Neural crest cell (in vitro differentiated cells): ENCODE results near the gene RPA4. TPM values are rescaled to one million over a fixed set of nuclear protein-coding genes. Genes with fewer than 3 reads are reported as not detected.

Experiments
- DNase-seq: peaks from one replicate; pipeline ENCODE4 v3.0.0; 2021; ENCODE audit warnings: low read depth, mixed read lengths, low spot score
- H3K27ac Mint-ChIP-seq: one replicate; pipeline ENCODE4 v1.8.0; 2021; ENCODE audit warnings: mild to moderate bottlenecking, mixed read lengths; ENCODE audit not compliant: unreplicated experiment
- H3K27me3 Mint-ChIP-seq: 2 replicates; pipeline ENCODE4 v1.8.0; 2021; ENCODE audit warnings: low read depth, mild to moderate bottlenecking, mixed read lengths
- H3K36me3 Mint-ChIP-seq: 2 replicates; pipeline ENCODE4 v1.8.0; 2021; ENCODE audit warnings: low read depth, mild to moderate bottlenecking, mixed read lengths
- H3K4me1 Mint-ChIP-seq: 2 replicates; pipeline ENCODE4 v1.8.0; 2021; ENCODE audit warnings: mixed read lengths
- H3K4me3 Mint-ChIP-seq: one replicate; pipeline ENCODE4 v1.8.0; 2021; ENCODE audit warnings: mild to moderate bottlenecking, mixed read lengths
- H3K9me3 Mint-ChIP-seq: 2 replicates; pipeline ENCODE4 v1.8.0; 2021; ENCODE audit warnings: mixed read lengths
- CTCF ChIP-seq: fragments of 200-600 bp; sonication (generic); conservative IDR thresholded peaks from 2 replicates; pipeline ENCODE4 v1.5.0; 2021; ENCODE audit warnings: antibody characterized with exemption, mild to moderate bottlenecking
- total RNA-seq: library from RNA; stranded (reverse); gene quantifications from 2 replicates; pipeline ENCODE4 v1.2.1, GENCODE V29; 2021

Gene RPA4
- total RNA-seq, 1 donor from 2014 or later: 0.44 TPM

GRCh38 chrX:96884027-96884426, 319 bp downstream of the RPA4 start:
- Mint-ChIP-seq H3K27ac (no peak overlapping the region), H3K4me1 (peaks cover 8% of the 10 kb centered on the region), H3K4me3 (no peak overlapping the region), H3K36me3 (peaks cover 2% of the 10 kb centered on the region), H3K9me3 (no peaks in the 10 kb centered on the region), H3K27me3 (no peaks in the 10 kb centered on the region)
- no peak for DNase-seq
- no peak for TF ChIP-seq CTCF

- Mint-ChIP-seq H3K27ac (no peak overlapping the region), H3K4me3 (no peak overlapping the region), H3K27me3 (no peaks in the 10 kb centered on the region), H3K36me3 (no peaks in the 10 kb centered on the region), H3K9me3 (no peaks in the 10 kb centered on the region), H3K4me1 (peaks cover 5% of the 10 kb centered on the region)
- no peak for DNase-seq
- TF ChIP-seq CTCF: no peak
These were observed 6.0 kb downstream of the RPA4 start for GRCh38 chrX:96889726-96890125.

DNA sequence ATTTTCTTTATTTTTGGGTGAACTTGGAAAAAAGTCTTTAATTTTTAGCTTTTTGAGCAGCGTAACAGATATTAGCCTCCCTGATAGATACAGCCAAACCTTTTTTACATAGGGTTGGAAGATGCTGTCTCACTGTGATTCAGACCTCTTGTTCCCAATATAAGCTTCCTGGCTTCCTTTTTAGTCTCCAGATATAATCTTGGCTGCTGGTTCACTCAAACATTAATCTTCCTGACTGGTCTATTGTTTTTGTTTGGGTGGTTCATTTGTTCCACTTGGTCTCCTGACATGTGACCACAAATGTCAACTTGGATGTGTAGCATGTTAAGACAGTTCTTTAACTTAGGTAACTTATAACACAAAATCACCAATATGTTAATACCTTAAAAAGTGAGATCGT, 23.0 kb downstream of the RPA4 start:
- H3K9me3 Mint-ChIP-seq: no peaks in the 10 kb centered on the region
- peaks cover 9% of the 10 kb centered on the region for H3K4me1 Mint-ChIP-seq
- H3K4me3 Mint-ChIP-seq: no peak overlapping the region
- H3K27me3 Mint-ChIP-seq: no peaks in the 10 kb centered on the region
- no peak for TF ChIP-seq CTCF
- no peak for DNase-seq
- H3K36me3 Mint-ChIP-seq: no peaks in the 10 kb centered on the region
- H3K27ac Mint-ChIP-seq: no peak overlapping the region

- no peak for TF ChIP-seq CTCF
- H3K27me3 Mint-ChIP-seq: no peaks in the 10 kb centered on the region
- peaks cover 9% of the 10 kb centered on the region for H3K4me1 Mint-ChIP-seq
- H3K4me3 Mint-ChIP-seq: no peak overlapping the region
- no peak overlapping the region for H3K27ac Mint-ChIP-seq
- H3K36me3 Mint-ChIP-seq: no peaks in the 10 kb centered on the region
- no peaks in the 10 kb centered on the region for H3K9me3 Mint-ChIP-seq
- no peak for DNase-seq
These were observed 24.0 kb downstream of the RPA4 start for GRCh38 chrX:96907516-96908272.

GRCh38 chrX:96909291-96909690, 25.6 kb downstream of the RPA4 start:
- Mint-ChIP-seq H3K4me3 (no peak overlapping the region), H3K27me3 (no peaks in the 10 kb centered on the region), H3K36me3 (no peaks in the 10 kb centered on the region), H3K4me1 (peaks cover 12% of the 10 kb centered on the region), H3K9me3 (no peaks in the 10 kb centered on the region), H3K27ac (peak overlapping the region; percentile 60)
- TF ChIP-seq CTCF: no peak
- no peak for DNase-seq
